DND-41 (cell line): ENCODE data around the gene PRIMA1.

Experiments
- CTCF ChIP-seq: IDR thresholded peaks from 2 replicates; pipeline ENCODE4 v1.5.1; 2012; ENCODE audit warnings: borderline replicate concordance, low read length, moderate library complexity, mild to moderate bottlenecking; ENCODE audit not compliant: poor library complexity, severe bottlenecking; ENCODE audit errors: extremely low read depth
- EZH2 ChIP-seq: IDR thresholded peaks from 3 replicates; pipeline ENCODE4 v1.6.1; 2012; ENCODE audit warnings: borderline replicate concordance, low read depth, mild to moderate bottlenecking, moderate library complexity, low read length, inconsistent platforms; ENCODE audit not compliant: severe bottlenecking

- no peak for TF ChIP-seq EZH2
- no peak for TF ChIP-seq CTCF
Measured at GRCh38 chr14:93778856-93779629, 9.2 kb downstream of the PRIMA1 start.
